Measurements from ENCODE around the gene XXYLT1. TPM values are rescaled to one million over a fixed set of nuclear protein-coding genes. Genes with fewer than 3 reads are reported as not detected.

XXYLT1 gene, protein sequence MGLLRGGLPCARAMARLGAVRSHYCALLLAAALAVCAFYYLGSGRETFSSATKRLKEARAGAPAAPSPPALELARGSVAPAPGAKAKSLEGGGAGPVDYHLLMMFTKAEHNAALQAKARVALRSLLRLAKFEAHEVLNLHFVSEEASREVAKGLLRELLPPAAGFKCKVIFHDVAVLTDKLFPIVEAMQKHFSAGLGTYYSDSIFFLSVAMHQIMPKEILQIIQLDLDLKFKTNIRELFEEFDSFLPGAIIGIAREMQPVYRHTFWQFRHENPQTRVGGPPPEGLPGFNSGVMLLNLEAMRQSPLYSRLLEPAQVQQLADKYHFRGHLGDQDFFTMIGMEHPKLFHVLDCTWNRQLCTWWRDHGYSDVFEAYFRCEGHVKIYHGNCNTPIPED
- 9.7 to 13.5 TPM (median 13.2 TPM) in 5 replicates for total RNA-seq (2022; extraction: Qiagen RNA extraction; ENCODE audit: low read depth)

DNA sequence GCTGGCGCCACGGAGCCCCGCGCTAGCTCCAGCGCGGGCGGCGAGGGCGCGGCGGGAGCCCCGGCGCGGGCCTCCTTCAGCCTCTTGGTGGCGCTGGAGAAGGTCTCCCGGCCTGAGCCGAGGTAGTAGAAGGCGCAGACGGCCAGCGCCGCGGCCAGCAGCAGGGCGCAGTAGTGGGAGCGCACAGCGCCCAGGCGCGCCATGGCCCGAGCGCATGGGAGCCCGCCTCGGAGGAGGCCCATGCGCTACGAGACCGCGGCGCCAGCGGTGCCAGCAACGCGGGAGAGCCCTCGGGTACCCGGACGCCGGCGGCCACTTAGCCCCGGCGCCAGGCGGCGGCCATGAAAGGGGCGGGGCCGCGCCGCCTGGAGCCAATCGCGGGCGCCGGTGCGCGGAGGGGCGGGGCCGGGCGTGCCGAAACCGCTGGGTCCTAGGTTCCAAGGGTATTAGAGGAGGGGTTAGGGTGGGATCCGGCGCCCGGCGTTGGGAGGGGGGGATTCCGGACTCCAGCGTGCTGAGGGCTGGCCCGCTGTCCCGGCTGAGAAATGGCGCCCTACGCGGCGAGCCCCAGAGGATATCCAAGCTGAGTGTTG, at the start of gene XXYLT1:
XXYLT1 (minus strand) TSS at position 343 of the 593 bp plus-strand sequence; CDS start at position 242, 101 bp downstream.

Other genes starting within 250 kb of the XXYLT1 start
- gene ACAP2, start 171.9 kb upstream of the XXYLT1 start, total RNA-seq (2022; extraction: Qiagen RNA extraction; ENCODE audit: low read depth): 3.5 to 9.1 TPM (median 7.2 TPM) in 5 replicates

Measured in A549 treated with ZK216348 at 1 μM for 4 hours (cell line).